GM19397 (cell line): ENCODE measurements around the gene PCSK4.
"Not testable (repeated sequence)": the region's sequence is repeated elsewhere in the genome, so short reads cannot be mapped to it uniquely, and the experiment has no call there.

Experiments
- ATAC-seq: cut with Tn5 transposase; IDR thresholded peaks from one replicate; pipeline ENCODE4 v1.9.1; 2021; ENCODE audit warnings: mild to moderate bottlenecking, moderate library complexity; ENCODE audit not compliant: unreplicated experiment

Gene PCSK4

GRCh38 chr19:1490311-1491113 lies at the start of gene PCSK4:
PCSK4 (minus strand) TSS chr19:1490350; CDS start chr19:1490346, 4 bp downstream.
- peak; percentile 78 for ATAC-seq

- not testable (repeated sequence) for ATAC-seq
These were observed 49.6 kb upstream of the PCSK4 start for GRCh38 chr19:1539749-1540148.

- no peak for ATAC-seq
These were observed 48.8 kb upstream of the PCSK4 start for GRCh38 chr19:1538978-1539377.

GRCh38 chr19:1535699-1536098 lies 45.5 kb upstream of the PCSK4 start:
- ATAC-seq = not testable (repeated sequence)

- ATAC-seq = no peak
These were observed 44.8 kb upstream of the PCSK4 start for GRCh38 chr19:1534972-1535371.

GRCh38 chr19:1533510-1534150 lies 43.5 kb upstream of the PCSK4 start:
- ATAC-seq = no peak

- no peak for ATAC-seq
These were observed 41.9 kb upstream of the PCSK4 start for GRCh38 chr19:1532003-1532402.

GRCh38 chr19:1531587-1531986 lies 41.4 kb upstream of the PCSK4 start:
- no peak for ATAC-seq

- not testable (repeated sequence) for ATAC-seq
These were observed 40.7 kb upstream of the PCSK4 start for GRCh38 chr19:1530856-1531255.

GRCh38 chr19:1529430-1529816 lies 39.3 kb upstream of the PCSK4 start:
- ATAC-seq = no peak

- ATAC-seq = no peak
These were observed 38.7 kb upstream of the PCSK4 start for GRCh38 chr19:1528596-1529429.

- no peak for ATAC-seq
These were observed 37.6 kb upstream of the PCSK4 start for GRCh38 chr19:1527650-1528309.

GRCh38 chr19:1526979-1527649 lies 37.0 kb upstream of the PCSK4 start:
- no peak for ATAC-seq

- ATAC-seq = no peak
These were observed 36.1 kb upstream of the PCSK4 start for GRCh38 chr19:1526066-1526778.

- no peak for ATAC-seq
These were observed 35.2 kb upstream of the PCSK4 start for GRCh38 chr19:1525343-1525742.

GRCh38 chr19:1524972-1525325 lies 34.8 kb upstream of the PCSK4 start:
- no peak for ATAC-seq

- ATAC-seq = no peak
These were observed 34.3 kb upstream of the PCSK4 start for GRCh38 chr19:1524287-1524971.

GRCh38 chr19:1523412-1524286 lies 33.5 kb upstream of the PCSK4 start, which contains the start of gene PLK5:
PLK5 (plus strand) TSS chr19:1524077; CDS start chr19:1526997, 2,920 bp downstream.
- ATAC-seq = no peak
